ENCODE measurements around the gene PRDM7. TPM values are rescaled to one million over a fixed set of nuclear protein-coding genes. Genes with fewer than 3 reads are reported as not detected.

The PRDM7 gene
- total and polyA plus RNA-seq, 2 of the 8 experiments (the other 6 are each of a cell fraction or from before 2014, with no cell fraction given) = 0.02 TPM; not detected in 1

GRCh38 chr16:90032674-90033331, 44.3 kb downstream of the PRDM7 start:
- POLR2A ChIA-PET (ENCODE audit: partially characterized antibody) = interaction anchor here (1.3 to 2.7 kb wide), 5 partner anchors 9 to 15 kb away, joined by 3 to 11 read pairs (median 6); no protein-coding TSS in a partner anchor
- no peak for DNase-seq (ENCODE audit: low read depth in 1 of 2, low spot score in 2 of 2)
- no peak overlapping the region for H3K27ac ChIP-seq (ENCODE audit: low read depth, low read length)

More at GRCh38 chr16:90032674-90033331, 44.3 kb downstream of the PRDM7 start:
- Histone ChIP-seq H3K9ac (replicated peaks in 1 of 4; ENCODE audit: extremely low read depth in 1 of 4, low read depth in 3 of 4, low read length in 3 of 4) (no peak overlapping the region; a peak in 1 of 7 replicates), H4K20me1 (replicated peaks in 1 of 2; ENCODE audit: control insufficient read depth in 1 of 2, insufficient read depth in 2 of 2, low read length in 2 of 2) (peaks cover 0 to 3% of the 10 kb centered on the region in 2 experiments), H3K79me1 (ENCODE audit: low read depth, low read length) (no peaks in the 10 kb centered on the region; the same call in 1 of the 2 replicates), H2BK120ac (replicated peaks; ENCODE audit: low read depth, low read length) (no peak overlapping the region), H2BK5ac (ENCODE audit: low read depth, low read length) (no peak overlapping the region; the same call in 1 of the 2 replicates), H3K4me3 (ENCODE audit: extremely low read depth in 1 of 4, insufficient read depth in 2 of 4, low read depth in 3 of 4, low read length in 4 of 4) (no peak overlapping the region), H3K14ac (ENCODE audit: insufficient read length) (no peak overlapping the region), H2BK12ac (ENCODE audit: low read depth, low read length) (no peak overlapping the region), H3K4me1 (replicated peaks in 1 of 4; ENCODE audit: control insufficient read depth in 3 of 4, insufficient read depth in 4 of 4, low read length in 3 of 4) (peaks cover 0 to 14% (median 7%) of the 10 kb centered on the region in 4 experiments; a peak in 5 of 7 replicates), H4K8ac (ENCODE audit: extremely low read depth, insufficient read depth, low read length) (no peak overlapping the region), H2BK15ac (ENCODE audit: low read length) (no peak overlapping the region), H3K36me3 (ENCODE audit: control insufficient read depth in 2 of 4, insufficient read depth in 4 of 4, low read length in 3 of 4) (peaks cover 14 to 41% (median 18%) of the 10 kb centered on the region in 4 experiments; a peak in 7 of 8 replicates), H2BK20ac (ENCODE audit: low read length) (no peak overlapping the region), H3K56ac (replicated peaks; ENCODE audit: insufficient read length, low read depth, low read length) (no peak overlapping the region), H3K18ac (ENCODE audit: extremely low read depth, low read length) (no peak overlapping the region), H3K27me3 (replicated peaks in 1 of 4; ENCODE audit: control insufficient read depth in 3 of 4, extremely low read depth in 1 of 4, insufficient read depth in 3 of 4, low read length in 3 of 4) (no peaks in the 10 kb centered on the region), H3K23me2 (ENCODE audit: low read depth, low read length) (0 out of 2 replicates have a peak, but pooled peaks cover 2% of the 10 kb centered on the region), H3K4me2 (ENCODE audit: insufficient read depth in 1 of 2, low read depth in 2 of 2, low read length in 2 of 2) (no peak overlapping the region), H2AFZ (ENCODE audit: low read length) (no peak overlapping the region), H3K4ac (replicated peaks; ENCODE audit: insufficient read length, low read depth, low read length) (no peak overlapping the region), H4K91ac (replicated peaks; ENCODE audit: insufficient read length, low read length) (no peak overlapping the region), H3K9me3 (ENCODE audit: insufficient read depth in 2 of 2, low read depth in 1 of 2, low read length in 1 of 2) (no peaks in the 10 kb centered on the region), H4K5ac (ENCODE audit: insufficient read length, low read depth, low read length) (no peak overlapping the region), H3K79me2 (ENCODE audit: control insufficient read depth in 1 of 2, insufficient read depth in 2 of 2, low read length in 2 of 2) (no peaks in the 10 kb centered on the region), H3K23ac (ENCODE audit: insufficient read length) (no peak overlapping the region), H2AK5ac (ENCODE audit: low read depth, low read length) (no peak overlapping the region)
- CTCF ChIA-PET (ENCODE audit: partially characterized antibody) = interaction anchor here (1.3 to 1.4 kb wide), 3 partner anchors 10 to 12 kb away, joined by 3 to 5 read pairs (median 3); no protein-coding TSS in a partner anchor
- no peak for FAIRE-seq
- 95% methylated on average over 8 of the region's 8 CpGs; no CpG with 5 or more reads in 1 of the 2 experiments for WGBS, 2 experiments (ENCODE audit: extremely low coverage in 1 of 2, insufficient coverage in 1 of 2, insufficient read length in 1 of 2, insufficient replicate concordance in 2 of 2, low coverage in 1 of 2, low lambda C conversion rate in 2 of 2, missing lambda C conversion rate in 1 of 2)
- no peak for TF ChIP-seq RNF2 (IDR thresholded peaks at IDR 0.05; ENCODE audit: borderline replicate concordance, low read depth, low read length, missing control alignments, poor library complexity, severe bottlenecking)
- peak in 1 of 3 experiments; percentile 1; a peak in 1 of 4 replicates for TF ChIP-seq CTCF (IDR thresholded peaks at IDR 0.05; ENCODE audit: control extremely low read depth in 1 of 3, insufficient read depth in 1 of 3, low read depth in 1 of 3, low read length in 3 of 3)

Measured in H1 (cell line).